HAP-1 (cell line): ENCODE measurements around the gene KLHDC8B.
"Not testable (repeated sequence)": the region's sequence is repeated elsewhere in the genome, so short reads cannot be mapped to it uniquely, and the experiment has no call there.

Experiments used
- DNase-seq, 2 experiments: peaks; one replicate each; pipeline ENCODE4 v3.0.0-alpha.2; 2016 to 2020; ENCODE audit warnings: low spot score in 2 of 2
- H3K27me3 ChIP-seq: fragments of 250-450 bp; sonication (Bioruptor Pico); 2 replicates; pipeline ENCODE4 v1.5.1; 2020; ENCODE audit warnings: low read depth, mild to moderate bottlenecking, moderate library complexity
- H3K36me3 ChIP-seq: fragments of 250-450 bp; sonication (Bioruptor Pico); replicated peaks from 2 replicates; pipeline ENCODE4 v1.5.1; 2020; ENCODE audit warnings: mild to moderate bottlenecking
- H3K4me1 ChIP-seq: fragments of 250-450 bp; sonication (Bioruptor Pico); 2 replicates; pipeline ENCODE4 v1.5.1; 2020; ENCODE audit warnings: mild to moderate bottlenecking
- H3K4me3 ChIP-seq: fragments of 250-450 bp; sonication (Bioruptor Pico); 2 replicates; pipeline ENCODE4 v1.5.1; 2020; ENCODE audit warnings: mild to moderate bottlenecking, moderate library complexity
- H3K9me3 ChIP-seq: fragments of 250-450 bp; sonication (Bioruptor Pico); 2 replicates; pipeline ENCODE4 v1.5.1; 2020; ENCODE audit warnings: mild to moderate bottlenecking, moderate library complexity
- in situ Hi-C: fragments of 300-500 bp; cut with MboI; formaldehyde crosslinking; loops from 3 replicates; pipeline ENCODE4 v1.14.3; 2020; ENCODE audit warnings: low sequenced_read_pairs, inconsistent platforms, mixed read lengths

KLHDC8B gene

GRCh38 chr3:49218471-49218989, 47.1 kb downstream of the KLHDC8B start:
- peak in 1 of 2 experiments; percentile 28 for DNase-seq
- H3K27me3 ChIP-seq, H3K36me3 ChIP-seq, H3K4me1 ChIP-seq, H3K9me3 ChIP-seq, in situ Hi-C loops, H3K4me3 ChIP-seq: not testable (repeated sequence)

DNA sequence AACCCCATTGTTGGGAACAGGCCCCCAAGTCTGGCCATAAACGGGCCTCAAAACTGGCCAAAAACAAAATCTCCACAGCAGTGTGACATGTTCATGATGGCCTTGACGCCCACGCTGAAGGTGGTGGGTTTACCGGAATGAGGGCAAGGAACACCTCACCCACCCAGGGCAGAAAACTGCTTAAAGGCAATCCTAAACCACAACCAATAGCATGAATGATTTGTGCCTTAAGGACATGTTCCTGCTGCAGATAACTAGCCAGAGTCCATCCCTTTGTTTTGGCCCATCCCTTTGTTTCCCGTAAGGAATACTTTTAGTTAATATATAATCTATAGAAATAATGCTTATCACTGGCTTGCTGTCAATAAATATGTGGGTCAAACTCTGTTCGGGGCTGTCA, 47.7 kb downstream of the KLHDC8B start:
- Histone ChIP-seq H3K27me3 (no peaks in the 10 kb centered on the region), H3K36me3 (no peaks in the 10 kb centered on the region), H3K4me1 (no peaks in the 10 kb centered on the region), H3K9me3 (peaks cover 6% of the 10 kb centered on the region; the same call in 1 of the 2 replicates), H3K4me3 (no peak overlapping the region)
- in situ Hi-C loops, result no loop called here
- DNase-seq, result no peak

- H3K4me3 ChIP-seq, DNase-seq, H3K9me3 ChIP-seq, H3K36me3 ChIP-seq, H3K4me1 ChIP-seq, H3K27me3 ChIP-seq, in situ Hi-C loops: not testable (repeated sequence)
Observed at GRCh38 chr3:49220985-49221563, 49.7 kb downstream of the KLHDC8B start.

- in situ Hi-C loops, result no loop called here
- Histone ChIP-seq H3K9me3 (peaks cover 6% of the 10 kb centered on the region; the same call in 1 of the 2 replicates), H3K36me3 (no peaks in the 10 kb centered on the region), H3K27me3 (no peaks in the 10 kb centered on the region), H3K4me1 (no peaks in the 10 kb centered on the region), H3K4me3 (no peak overlapping the region)
- no peak for DNase-seq
Observed at GRCh38 chr3:49222002-49222401, 50.6 kb downstream of the KLHDC8B start.
